NOMO-1 (cell line): ENCODE measurements around the gene KRT14.
"Not testable (repeated sequence)": the region's sequence is repeated elsewhere in the genome, so short reads cannot be mapped to it uniquely, and the experiment has no call there.

Experiments used
- DNase-seq, 2 experiments: peaks; one replicate each; lab custom pipeline; 2025; ENCODE audit not compliant: unreplicated experiment in 2 of 2; lab: John Stamatoyannopoulos, UW

Gene KRT14

DNA sequence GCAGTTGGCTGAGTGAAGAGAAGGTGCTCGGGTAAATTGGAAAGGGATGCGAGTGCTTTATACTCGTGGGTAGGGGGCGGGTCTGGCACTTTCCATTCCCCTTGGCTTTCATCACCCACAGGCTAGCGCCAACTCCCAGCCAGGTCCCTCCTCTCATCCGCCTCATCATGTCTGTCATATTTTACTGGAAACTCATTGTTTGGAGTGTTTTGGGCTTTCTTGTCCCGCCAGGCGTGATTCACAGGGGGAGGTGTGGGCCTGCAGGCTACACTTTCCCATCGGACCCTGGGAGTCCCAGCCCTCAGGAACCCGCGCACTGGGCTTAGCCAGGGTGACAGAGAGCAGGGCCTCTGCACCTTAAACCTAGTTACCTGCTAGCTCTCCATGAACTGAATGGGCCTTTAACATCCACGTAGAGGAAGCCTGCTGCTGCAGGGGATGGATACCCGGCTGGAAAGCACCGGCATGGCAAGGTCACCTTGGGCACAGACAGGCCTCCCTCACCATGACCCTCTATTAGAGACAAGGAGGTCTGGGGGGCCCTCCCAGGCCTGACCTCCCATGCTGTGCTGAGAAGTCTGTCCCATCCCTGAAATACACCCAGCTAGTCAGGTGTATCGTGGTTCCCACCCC lies at the start of gene KRT14:
Gene KRT14 (minus strand): TSS at position 33 of the 633 bp plus-strand sequence. CDS start 61 bp downstream, outside the sequence.
- no peak for DNase-seq

DNA sequence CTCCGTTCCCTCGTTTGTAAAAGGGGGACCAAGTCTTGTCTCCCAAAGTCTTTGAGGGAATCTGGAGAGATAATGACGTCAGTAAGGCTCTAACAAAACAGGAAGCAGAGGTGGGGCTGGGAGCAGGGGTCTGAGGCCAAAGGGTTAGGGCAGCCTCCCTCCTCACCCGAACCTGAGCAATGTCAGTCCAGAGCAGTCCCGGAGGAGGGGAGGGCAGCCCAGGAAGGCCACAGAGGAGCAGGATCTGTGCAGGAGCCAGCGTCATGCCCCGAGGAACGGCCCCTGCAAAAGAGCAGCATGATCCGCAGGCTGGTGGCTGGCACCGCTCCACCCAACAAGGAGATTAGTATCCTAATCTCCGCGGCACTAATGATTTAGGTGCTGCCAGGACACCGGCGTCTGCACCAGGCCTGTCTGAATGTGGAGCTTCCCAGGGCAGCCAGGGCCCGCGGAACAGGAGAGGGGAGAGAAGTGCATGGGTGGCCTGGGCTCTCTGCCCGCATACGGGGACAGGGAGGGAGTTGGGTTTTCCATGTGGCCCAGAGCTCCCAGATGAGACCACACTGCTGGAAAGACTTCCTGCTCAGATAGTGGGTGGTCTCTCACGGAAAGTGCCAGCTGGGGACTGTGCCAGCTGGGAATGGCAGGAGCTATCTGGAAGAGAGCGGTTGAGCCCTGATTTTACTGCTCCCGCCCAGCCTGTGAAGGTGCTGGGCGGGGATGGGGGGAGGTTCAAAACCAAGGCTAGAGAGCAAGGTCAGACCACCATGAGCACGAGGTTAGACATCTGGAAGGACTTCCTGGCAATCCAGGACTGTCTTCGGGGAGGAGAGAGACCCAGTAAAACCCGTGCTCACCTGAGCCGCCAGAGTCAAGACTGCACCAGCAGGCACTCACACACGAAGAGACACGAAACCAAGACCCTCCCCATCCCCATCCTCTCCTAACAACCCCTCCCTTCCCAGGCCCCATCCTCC lies 48.7 kb upstream of the KRT14 start:
- DNase-seq, result no peak

DNA sequence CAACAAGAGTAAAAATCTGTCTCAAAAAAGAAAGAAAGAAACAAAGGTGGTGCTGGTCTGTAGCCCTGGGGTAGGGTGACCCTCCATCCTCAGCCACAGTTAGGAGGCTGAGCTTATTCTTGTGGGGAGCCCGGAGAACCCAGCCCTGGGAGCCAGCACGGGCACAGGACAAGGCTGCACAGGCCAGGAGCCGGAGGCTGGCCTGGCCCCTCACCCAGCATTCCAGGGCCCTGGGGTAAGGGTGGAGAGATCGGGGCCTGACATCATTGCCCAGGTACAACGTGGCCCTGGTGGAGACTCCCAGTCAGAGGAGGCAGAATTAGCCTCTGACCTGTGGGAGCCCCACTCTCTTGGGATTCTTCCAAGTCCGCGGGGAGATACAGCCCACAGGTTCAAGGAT lies 47.9 kb upstream of the KRT14 start:
- DNase-seq, result no peak

DNA sequence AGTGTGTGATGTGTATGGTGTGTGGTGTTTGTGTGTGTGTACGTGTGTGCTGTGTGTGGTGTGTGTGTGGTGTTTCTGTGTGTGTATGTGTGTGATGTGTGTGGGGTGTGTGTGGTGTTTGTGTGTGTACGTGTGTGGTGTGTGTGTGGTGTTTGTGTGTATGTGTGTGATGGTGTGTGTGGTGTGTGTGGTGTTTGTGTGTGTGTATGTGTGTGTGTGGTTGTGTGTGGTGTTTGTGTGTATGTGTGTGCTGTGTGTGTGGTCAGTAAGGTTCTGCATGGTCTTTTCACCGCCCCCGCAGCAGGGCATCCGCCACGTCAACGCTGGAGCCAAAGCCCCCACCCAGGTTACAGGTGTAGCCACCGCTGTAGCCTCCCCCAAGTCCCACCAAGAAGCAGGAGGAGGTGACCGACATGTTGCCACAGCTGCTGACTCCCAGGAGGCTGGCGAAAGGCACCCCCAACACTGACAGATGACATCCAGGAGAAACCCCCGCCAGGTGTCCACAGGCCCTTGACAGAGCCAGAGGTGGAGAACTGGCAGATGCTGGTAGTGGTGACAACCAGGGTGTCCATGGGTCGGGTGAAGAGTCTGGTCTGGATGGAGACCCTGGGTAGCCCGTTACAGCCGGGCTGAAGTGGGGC lies 47.0 kb upstream of the KRT14 start:
- no peak for DNase-seq

DNA sequence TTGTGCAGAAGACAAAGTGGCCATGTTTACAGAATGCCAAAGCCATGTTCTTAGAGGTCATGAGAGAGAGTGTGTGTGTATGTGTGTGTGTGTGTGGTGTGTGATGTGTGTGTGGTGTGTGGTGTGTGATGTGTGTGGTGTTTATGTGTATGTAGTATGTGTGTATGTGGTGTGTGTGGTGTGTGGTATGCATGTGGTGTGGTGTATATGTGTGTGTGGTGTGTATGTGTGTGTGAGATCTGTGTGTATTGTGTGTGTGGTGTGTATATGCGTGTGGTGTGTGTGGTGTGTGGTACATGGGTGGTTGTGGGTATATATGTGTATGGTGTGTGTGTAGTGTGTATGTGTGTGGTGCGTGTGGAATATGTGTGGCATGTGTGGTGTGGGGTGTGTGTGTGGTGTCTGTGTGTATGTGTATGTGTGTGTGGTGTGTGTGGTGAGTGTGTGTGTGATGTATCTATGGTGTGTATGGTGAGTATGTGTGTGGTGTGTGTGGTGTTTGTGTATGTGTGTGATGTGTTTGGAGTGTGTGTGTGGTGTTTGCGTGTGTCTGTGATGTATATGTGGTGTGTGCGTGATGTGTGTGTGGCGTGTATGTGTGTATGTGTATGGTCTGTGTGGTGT lies 45.9 kb upstream of the KRT14 start:
- no peak for DNase-seq

DNA sequence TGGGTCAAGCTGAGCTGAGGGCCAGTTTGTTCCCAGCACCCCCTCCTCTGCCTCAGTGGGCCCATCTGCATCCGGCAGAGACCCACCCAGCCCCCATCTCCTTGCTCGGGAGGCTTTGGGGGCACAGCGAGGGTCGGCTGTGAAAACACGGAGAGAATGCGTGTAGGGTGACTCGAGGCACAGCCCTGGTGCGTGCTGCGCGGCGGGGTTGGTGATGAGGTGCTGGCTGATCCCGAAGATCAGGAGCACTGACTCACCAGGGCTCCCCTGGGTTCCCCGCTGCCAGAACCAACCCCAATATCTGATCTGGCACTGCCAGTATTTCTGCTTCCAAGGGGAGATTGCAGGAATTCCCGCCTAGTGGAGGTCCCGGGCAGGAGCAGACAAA lies 45.2 kb upstream of the KRT14 start:
- no peak for DNase-seq

DNA sequence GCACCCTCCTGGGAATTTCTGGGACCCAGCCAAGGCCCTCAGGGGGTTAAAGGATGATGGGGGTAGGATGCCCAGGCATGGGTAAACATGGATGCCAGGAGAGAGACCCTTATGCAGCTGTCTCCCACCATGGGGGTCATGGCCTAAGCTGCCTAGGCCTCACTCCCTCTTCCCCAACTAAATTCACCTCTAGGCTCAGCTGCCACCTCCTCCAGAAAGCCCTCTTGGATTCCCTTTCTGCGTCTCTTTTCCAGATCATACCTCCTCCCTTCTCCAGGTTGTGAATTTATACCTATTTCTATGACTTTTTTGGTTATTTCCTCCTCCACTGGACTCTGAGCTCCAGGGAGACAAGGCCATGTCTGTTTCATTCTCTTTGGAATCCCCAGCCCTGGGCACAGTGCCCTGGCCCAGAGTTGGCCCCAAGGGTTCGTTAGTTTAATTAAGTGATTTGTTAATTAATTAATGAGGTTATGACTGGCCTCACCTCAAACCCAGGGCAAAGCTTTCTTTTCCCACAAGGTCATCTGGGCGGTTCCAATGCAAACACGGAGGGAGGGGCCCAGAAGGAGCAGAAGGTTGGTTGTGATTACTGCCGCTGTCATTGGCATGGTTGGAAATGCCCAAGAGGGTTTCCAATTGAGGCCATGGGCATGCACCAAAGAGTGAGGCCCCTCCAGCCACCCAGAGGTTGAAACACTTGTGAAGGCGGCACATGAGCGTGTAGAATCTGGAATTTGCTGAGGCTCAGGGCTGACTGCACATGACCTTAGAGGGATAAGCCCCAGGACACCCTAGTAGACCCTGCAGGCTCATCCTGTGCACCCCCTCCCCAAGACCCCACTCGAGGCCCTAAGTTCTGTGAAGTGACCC lies 44.6 kb upstream of the KRT14 start:
- no peak for DNase-seq

DNA sequence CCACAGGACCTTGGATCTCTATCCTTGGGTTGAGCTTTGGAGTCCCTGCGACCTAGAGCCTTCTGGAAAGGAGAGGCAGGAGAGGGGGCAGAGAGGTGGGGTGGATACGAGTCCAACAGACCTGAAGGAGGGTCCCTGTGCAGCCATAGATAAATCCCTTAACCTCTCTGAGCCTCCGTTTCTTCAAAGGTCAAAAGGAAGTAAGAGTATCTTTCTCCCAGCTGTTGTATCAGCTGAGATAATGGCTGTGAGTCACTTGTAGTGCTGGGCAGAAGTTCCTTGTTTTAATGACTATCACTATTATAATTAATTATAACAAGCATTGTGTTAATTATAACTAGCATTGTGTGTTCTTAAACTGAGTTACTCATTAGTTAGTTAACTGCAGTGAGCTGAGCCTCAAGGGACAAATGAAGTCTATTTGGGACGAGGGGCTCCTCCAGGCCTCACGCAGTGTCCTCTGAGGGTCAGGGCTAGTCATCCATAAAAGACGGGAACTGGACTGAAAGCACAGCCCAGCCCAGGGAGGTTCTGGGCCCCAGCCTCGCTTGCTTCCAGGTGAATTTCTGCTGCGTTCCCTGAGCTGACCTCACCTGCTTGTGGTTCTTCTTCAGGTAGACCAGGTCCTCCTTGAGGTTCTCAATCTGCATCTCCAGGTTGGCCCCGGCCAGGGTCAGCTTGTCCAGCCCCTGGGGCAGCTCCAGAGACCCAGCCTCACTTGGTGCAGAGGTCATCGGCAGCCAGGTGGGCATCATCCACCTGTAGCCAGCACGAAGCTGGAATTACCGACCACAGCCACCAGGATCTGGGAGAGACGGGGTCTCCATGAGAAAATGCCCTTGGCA lies 43.4 kb upstream of the KRT14 start:
- no peak for DNase-seq

DNA sequence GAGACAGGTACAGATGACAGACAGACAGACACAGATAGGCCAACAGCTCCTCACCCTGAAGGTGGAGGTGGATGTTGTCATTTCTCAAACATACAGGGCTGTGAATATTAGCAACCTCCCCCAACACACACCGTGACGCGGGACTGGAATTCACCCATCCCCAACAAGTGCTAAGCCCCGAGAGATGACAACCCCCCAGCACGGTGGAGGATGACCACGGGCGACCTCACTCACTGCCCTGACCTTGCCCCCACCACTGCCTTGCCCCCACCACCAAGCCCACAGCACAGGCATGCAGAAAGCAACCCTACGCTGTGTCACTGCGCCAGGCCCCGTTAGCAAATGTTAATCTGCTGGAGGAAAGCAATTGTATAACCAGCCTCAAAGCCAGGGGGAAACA lies 42.6 kb upstream of the KRT14 start:
- no peak for DNase-seq

DNA sequence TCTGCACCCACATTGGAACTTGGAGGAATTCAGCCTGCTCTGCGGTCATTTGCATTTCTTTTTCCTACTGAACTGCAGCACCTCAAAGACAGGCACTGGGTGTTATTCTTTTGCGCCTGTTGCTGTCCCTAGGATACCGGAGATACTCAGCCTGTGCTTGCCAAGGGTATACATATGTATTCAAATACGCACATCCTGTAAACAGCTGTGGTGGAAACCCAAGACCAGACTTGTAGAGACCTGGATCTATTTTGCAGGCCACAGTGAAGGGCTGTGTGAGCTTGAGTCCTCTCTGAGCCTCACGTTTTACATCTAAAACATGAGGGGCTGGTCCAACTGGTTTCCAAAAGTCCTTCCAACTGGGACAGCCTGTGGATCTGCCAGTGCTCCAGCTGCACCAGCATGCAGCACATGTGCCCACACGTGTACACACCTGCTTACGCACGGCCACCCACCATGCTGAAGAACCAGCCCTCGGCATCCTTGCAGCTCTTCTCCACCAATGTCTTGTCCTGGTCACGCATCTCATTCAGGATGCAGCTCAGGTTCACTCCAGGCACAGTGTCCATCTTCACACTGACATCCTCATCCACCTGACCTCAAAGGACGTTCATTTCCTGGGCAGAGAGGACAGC lies 42.0 kb upstream of the KRT14 start:
- not testable (repeated sequence) for DNase-seq

DNA sequence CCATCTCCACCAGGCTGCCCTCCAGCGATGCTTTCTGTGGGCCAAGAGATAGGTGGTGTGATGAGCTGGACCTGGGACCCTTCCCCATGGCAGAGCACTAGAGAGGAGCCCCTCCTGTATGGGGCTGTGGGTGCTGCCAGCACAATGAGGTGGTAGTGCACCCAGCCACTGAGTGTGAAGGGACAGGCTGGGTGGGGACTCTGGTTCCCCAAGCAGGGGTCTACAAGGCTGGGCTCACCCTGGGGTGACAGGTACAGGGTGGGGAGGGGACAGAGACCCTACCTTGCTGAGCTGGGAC lies 41.3 kb upstream of the KRT14 start:
- DNase-seq, result not testable (repeated sequence)

DNA sequence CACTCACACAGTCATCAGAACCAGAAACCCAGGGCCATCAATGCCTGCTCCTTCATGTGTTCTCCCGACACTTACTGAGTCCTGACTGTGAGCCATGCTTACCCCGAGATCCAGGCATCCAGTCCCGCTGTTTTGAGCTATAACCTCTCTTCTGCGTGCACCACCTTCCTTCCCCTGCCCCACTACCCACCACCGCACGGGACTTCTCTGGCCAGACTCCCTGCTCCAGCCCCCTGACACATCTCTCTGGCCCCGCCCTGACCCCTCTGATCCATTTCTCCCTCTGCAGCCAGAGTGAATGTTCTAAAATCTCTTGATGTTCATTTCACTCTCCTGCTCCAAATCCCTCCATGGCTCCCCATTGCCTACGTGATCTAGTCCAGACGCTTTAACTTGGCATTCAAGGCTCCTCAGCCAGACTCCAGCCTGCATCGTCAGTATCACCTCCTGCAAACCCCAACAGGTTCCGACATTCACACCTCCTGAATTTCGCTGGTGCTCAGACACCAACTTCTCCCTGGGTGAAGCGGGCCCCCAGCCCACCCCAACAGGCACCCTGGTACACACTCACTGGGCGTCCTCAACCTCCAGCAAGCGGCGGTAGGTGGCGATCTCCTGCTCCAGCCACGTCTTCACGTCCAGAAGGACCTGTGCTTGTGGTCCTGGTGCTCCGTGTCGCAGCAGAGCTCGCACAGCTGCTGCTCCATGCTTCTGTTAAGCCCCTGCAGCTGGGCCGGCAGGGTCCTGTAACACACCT lies 40.8 kb upstream of the KRT14 start:
- DNase-seq, result no peak

DNA sequence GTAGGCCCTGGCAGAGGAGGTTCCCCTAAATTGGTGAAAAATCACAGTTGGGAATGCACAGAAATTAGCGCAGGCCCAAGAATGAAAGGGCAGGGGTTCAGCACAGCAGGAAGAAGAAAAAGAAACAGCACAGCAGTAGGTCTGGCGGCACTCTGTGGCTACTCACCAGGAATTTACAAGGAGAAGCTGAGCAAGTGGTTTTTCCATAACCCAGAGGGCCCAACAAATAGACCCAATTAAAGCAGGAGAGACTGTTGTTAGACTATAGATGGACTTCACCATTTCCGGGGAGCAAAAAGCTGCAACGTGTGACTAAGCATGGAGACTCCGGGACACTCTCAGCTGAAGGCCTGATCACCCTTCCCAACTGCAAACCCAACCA lies 40.2 kb upstream of the KRT14 start:
- not testable (repeated sequence) for DNase-seq

DNA sequence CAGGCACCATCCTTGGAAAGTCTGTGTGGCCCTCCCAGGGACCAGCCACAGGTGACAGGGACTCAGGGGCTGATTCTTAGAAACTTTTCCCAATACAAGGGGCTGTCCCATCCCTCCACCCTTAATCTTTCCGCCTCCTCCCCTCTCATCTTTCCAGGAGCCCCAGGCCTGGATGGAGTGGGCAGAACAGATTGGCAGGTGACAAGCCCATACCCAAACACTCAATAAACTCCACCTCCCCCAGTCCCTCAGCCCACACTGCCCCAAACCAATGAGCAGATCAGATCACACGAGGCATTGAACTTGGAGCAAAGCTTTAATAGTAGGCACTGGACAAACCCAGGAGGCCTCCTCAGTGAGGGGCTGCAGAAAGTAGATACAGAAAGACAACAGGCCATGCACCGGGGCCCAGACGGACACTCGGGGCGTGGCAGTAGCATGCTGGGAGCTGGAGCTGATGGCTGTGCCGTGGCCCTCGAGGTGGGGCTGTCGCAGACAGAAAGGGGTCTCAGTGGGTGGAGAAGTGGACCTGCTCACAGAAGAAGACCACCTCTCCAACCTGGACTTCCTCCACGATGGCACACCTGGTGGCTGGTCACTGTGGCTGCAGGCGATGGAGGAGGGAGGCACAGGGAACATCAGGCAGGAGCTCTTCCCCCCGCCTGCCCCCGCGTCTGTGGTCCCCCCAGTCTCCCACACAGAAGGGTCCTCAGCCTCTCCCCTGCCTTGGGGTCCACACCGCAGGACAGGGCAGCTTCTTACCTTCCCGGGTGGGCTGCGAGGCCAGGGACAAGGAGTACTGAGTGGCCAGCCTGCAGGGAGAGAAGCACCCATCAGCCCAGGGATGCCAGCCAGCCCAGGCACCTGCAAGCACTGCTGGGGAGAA lies 39.6 kb upstream of the KRT14 start:
- not testable (repeated sequence) for DNase-seq

DNA sequence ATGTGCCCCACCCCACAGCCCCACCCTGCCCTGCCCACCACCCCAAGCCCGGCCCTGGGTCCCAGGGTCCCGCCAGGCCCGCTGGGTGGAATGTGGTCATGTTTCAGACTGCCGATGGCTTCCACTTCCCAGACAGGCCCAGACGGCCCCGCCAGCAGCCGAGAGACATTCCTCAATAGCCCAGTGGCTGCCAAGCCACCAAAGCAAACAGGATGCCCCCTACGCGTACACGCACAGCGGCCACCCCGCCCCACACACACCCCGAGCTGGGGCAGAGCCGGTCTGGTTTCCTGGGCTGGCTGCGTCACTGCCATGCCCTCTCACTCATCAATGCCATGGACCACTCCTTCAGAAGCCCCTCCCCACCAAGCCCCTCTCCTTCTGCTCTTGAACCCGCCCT lies 38.9 kb upstream of the KRT14 start:
- no peak for DNase-seq

DNA sequence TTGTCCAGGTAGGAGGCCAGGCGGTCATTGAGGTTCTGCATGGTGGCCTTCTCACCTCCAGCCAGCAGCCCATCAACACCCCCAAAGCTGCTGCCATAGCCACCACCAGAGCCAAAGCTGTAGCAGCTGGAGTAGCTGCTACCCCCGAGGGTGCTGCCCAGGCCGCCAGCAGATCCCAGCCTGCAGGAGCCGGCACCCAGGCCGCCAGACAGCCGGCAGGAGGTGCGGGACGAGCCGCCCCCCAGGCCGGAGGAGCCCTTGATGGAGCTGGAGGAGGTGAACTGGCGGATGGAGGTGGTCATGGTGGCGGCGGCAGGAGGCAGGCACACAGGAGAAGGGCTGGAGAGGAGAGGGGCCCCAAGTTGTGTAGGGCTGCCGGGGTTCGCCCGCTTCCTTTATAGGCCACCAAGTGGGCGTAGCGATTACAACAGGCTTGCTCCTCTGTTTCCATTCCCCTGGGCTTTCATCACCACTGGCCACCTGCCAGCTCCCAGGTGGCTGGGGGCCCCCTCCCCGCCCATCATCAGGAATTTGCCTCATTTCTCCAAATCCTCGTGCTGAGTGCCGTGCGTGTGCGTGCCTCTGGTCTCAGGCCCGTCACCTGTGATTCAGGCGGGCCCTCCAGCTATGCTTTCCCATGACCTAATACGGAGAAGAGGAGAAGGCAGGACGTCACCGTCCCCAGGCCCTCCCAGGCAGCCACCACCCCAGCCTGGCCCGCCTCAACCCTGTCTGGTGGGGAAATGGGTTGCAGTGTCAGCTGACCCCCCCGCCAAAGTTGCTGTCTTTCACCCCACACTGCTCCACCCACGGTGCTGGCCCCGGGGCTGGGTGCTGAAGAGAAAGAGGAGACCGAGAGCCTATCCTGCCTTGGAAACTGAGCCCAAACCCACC lies 37.8 kb upstream of the KRT14 start, which contains the start of gene KRT17:
Gene KRT17 (minus strand): TSS at position 368 of the 894 bp plus-strand sequence. CDS start 66 bp downstream, at position 302.
- DNase-seq, result no peak
